Measurements from ENCODE around the gene EBPL. TPM values are rescaled to one million over a fixed set of nuclear protein-coding genes. Genes with fewer than 3 reads are reported as not detected.

The EBPL gene
- total RNA-seq, 2 donors from 2014 or later: 50.0 to 77.6 TPM

- Histone ChIP-seq H3K27ac (no peak overlapping the region), H3K4me3 (no peak overlapping the region), H3K9ac (ENCODE audit: low read depth in 2 of 2, low read length in 2 of 2) (no peak overlapping the region), H3K4me1 (no peaks in the 10 kb centered on the region), H3K27me3 (no peaks in the 10 kb centered on the region), H3K9me3 (no peaks in the 10 kb centered on the region), H3K36me3 (no peaks in the 10 kb centered on the region)
- TF ChIP-seq CTCF (IDR thresholded peaks at IDR 0.05): no peak
- DNase-seq: no peak
- intact Hi-C loops (cut with DNase I): loop anchor here (5.0 kb wide), 1 partner anchor 193 kb away; no protein-coding TSS in a partner anchor
These were observed 37.3 kb downstream of the EBPL start for GRCh38 chr13:49654011-49654410.

- no peaks in the 10 kb centered on the region for H3K27me3 ChIP-seq
- H3K4me3 ChIP-seq: no peak overlapping the region
- intact Hi-C loops (cut with DNase I): loop anchor here (5.0 kb wide), 1 partner anchor 194 kb away; no protein-coding TSS in a partner anchor
- H3K36me3 ChIP-seq: no peaks in the 10 kb centered on the region
- H3K9me3 ChIP-seq: no peaks in the 10 kb centered on the region
- no peak overlapping the region for H3K9ac ChIP-seq (ENCODE audit: low read depth in 2 of 2, low read length in 2 of 2)
- no peaks in the 10 kb centered on the region for H3K4me1 ChIP-seq
- DNase-seq: no peak
- H3K27ac ChIP-seq: no peak overlapping the region
- no peak for TF ChIP-seq CTCF (IDR thresholded peaks at IDR 0.05)
These were observed 37.8 kb downstream of the EBPL start for GRCh38 chr13:49653478-49653877.

GRCh38 chr13:49652355-49653305 is 38.7 kb downstream of the EBPL start:
- Histone ChIP-seq H3K27me3 (no peaks in the 10 kb centered on the region), H3K27ac (no peak overlapping the region), H3K9ac (ENCODE audit: low read depth in 2 of 2, low read length in 2 of 2) (no peak overlapping the region), H3K36me3 (no peaks in the 10 kb centered on the region), H3K4me3 (no peak overlapping the region), H3K4me1 (no peaks in the 10 kb centered on the region), H3K9me3 (no peaks in the 10 kb centered on the region)
- DNase-seq: peak; percentile 44
- peak; percentile 45 for TF ChIP-seq CTCF (IDR thresholded peaks at IDR 0.05)
- intact Hi-C loops (cut with DNase I): loop anchor here (5.0 kb wide), 1 partner anchor 195 kb away; no protein-coding TSS in a partner anchor

- Histone ChIP-seq H3K9me3 (no peaks in the 10 kb centered on the region), H3K36me3 (no peaks in the 10 kb centered on the region), H3K4me1 (no peaks in the 10 kb centered on the region), H3K27me3 (no peaks in the 10 kb centered on the region), H3K9ac (ENCODE audit: low read depth in 2 of 2, low read length in 2 of 2) (no peak overlapping the region), H3K4me3 (no peak overlapping the region), H3K27ac (no peak overlapping the region)
- TF ChIP-seq CTCF (IDR thresholded peaks at IDR 0.05): no peak
- DNase-seq: no peak
- intact Hi-C loops (cut with DNase I): loop anchor here (5.0 kb wide), 1 partner anchor 196 kb away; no protein-coding TSS in a partner anchor
These were observed 39.5 kb downstream of the EBPL start for GRCh38 chr13:49651570-49652354.

GRCh38 chr13:49649963-49650312 is 41.3 kb downstream of the EBPL start:
- Histone ChIP-seq H3K4me3 (no peak overlapping the region), H3K9ac (ENCODE audit: low read depth in 2 of 2, low read length in 2 of 2) (no peak overlapping the region), H3K4me1 (no peaks in the 10 kb centered on the region), H3K27me3 (no peaks in the 10 kb centered on the region), H3K27ac (no peak overlapping the region), H3K36me3 (no peaks in the 10 kb centered on the region), H3K9me3 (no peaks in the 10 kb centered on the region)
- TF ChIP-seq CTCF (IDR thresholded peaks at IDR 0.05): no peak
- intact Hi-C loops (cut with DNase I): loop anchor here (5.0 kb wide), 1 partner anchor 197 kb away; no protein-coding TSS in a partner anchor
- DNase-seq: no peak

Data from colonic mucosa (tissue), 4 donors.